Thyroid gland (tissue), 4 donors: ENCODE results near the gene DOCK1.

Source experiments
- POLR2A ChIP-seq, 2 donors: fragments of 450-650 bp; IDR thresholded peaks; one replicate each; pipeline ENCODE4 v1.6.1; 2017; ENCODE audit warnings: antibody characterized with exemption in 2 of 2, mild to moderate bottlenecking in 2 of 2, moderate library complexity in 1 of 2
- TF ChIP-seq, protein P1 (sequence below), 6 experiments: fragments of 200-600 bp in 3 of 6; fragments of 450-650 bp in 3 of 6; sonication (generic) in 3 of 6; IDR thresholded peaks; one replicate each; pipeline ENCODE4 v1.5.1; 2016 to 2019; ENCODE audit warnings: antibody characterized with exemption in 6 of 6, mild to moderate bottlenecking in 2 of 6, inconsistent platforms in 1 of 6, moderate library complexity in 1 of 6

DNA sequence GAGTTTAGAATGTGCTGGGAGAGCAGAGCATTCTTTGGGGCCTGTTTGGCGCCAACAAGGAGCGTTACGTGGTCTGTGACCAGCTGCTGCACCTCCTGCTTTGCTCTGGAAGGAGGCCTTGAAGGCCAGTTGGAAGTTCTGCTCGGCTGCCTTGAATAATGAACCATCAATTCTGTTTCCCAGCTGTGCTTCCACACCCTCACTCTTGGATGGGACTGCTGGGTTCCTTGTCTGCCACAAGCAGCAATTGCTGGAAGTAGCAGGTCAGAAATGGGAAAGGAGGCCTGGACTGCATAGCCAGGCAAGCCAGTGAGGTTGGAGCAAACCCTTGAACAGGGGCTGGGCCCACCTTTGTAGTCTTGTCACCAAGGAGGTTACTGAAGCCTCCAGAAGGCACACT is 377.8 kb downstream of the DOCK1 start:
- no peak for TF ChIP-seq POLR2A (IDR thresholded peaks at IDR 0.05)
- TF ChIP-seq, protein P1, sequence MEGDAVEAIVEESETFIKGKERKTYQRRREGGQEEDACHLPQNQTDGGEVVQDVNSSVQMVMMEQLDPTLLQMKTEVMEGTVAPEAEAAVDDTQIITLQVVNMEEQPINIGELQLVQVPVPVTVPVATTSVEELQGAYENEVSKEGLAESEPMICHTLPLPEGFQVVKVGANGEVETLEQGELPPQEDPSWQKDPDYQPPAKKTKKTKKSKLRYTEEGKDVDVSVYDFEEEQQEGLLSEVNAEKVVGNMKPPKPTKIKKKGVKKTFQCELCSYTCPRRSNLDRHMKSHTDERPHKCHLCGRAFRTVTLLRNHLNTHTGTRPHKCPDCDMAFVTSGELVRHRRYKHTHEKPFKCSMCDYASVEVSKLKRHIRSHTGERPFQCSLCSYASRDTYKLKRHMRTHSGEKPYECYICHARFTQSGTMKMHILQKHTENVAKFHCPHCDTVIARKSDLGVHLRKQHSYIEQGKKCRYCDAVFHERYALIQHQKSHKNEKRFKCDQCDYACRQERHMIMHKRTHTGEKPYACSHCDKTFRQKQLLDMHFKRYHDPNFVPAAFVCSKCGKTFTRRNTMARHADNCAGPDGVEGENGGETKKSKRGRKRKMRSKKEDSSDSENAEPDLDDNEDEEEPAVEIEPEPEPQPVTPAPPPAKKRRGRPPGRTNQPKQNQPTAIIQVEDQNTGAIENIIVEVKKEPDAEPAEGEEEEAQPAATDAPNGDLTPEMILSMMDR (IDR thresholded peaks at IDR 0.05), result no peak
